B cell (primary cell): ENCODE data around the gene SLC38A10. TPM values are rescaled to one million over a fixed set of nuclear protein-coding genes. Genes with fewer than 3 reads are reported as not detected.

Experiments used
- ATAC-seq: fragments of 200-7000 bp; cut with Tn5 transposase; one replicate; pipeline ENCODE4 v1.10.0; 2021; ENCODE audit warnings: low read depth, mild to moderate bottlenecking, moderate number of reproducible peaks, moderate library complexity
- CTCF ChIA-PET: fragments of 350-600 bp; sonication (Branson Sonifier 250); formaldehyde crosslinking; loops from one replicate; lab custom pipeline; 2021; ENCODE audit warnings: antibody characterized with exemption, inconsistent platforms; lab: Charles Lee
- POLR2A ChIA-PET: fragments of 350-600 bp; sonication (Branson Sonifier 250); formaldehyde crosslinking; loops from one replicate; lab custom pipeline; 2021; ENCODE audit warnings: antibody characterized with exemption; lab: Charles Lee
- DNase-seq: peaks from one replicate; pipeline ENCODE4 v3.0.0; 2013
- H2AFZ ChIP-seq: 2 replicates; pipeline ENCODE4 v1.6.1; 2012; ENCODE audit warnings: mild to moderate bottlenecking, low read depth, low read length; ENCODE audit not compliant: insufficient read depth, poor library complexity, severe bottlenecking
- H3K27ac ChIP-seq, 2 donors: 1 replicate in 1 of 2; 2 replicates in 1 of 2; pipeline ENCODE4 v1.5.1; 2012 to 2013; ENCODE audit warnings: low read length in 2 of 2, mild to moderate bottlenecking in 2 of 2, moderate library complexity in 1 of 2
- H3K27me3 ChIP-seq, 4 experiments: fragments of 200-600 bp in 1 of 4; sonication (generic) in 1 of 4; replicated peaks in 1 of 4; 1 replicate in 2 of 4; 2 replicates in 2 of 4; pipeline versions ENCODE4 v1.6.1 to v1.7.0; 2013 to 2016; ENCODE audit warnings: low read length in 3 of 4, mild to moderate bottlenecking in 2 of 4, mixed read lengths in 1 of 4, moderate library complexity in 1 of 4; ENCODE audit not compliant: insufficient read depth in 4 of 4, control insufficient read depth in 3 of 4; ENCODE audit errors: control extremely low read depth in 1 of 4
- H3K36me3 ChIP-seq, 2 experiments: replicated peaks in 1 of 2; 1 replicate in 1 of 2; 2 replicates in 1 of 2; pipeline versions ENCODE4 v1.6.1 to v1.7.1; 2013; ENCODE audit warnings: low read length in 1 of 2; ENCODE audit not compliant: insufficient read depth in 2 of 2, control insufficient read depth in 1 of 2; ENCODE audit errors: control extremely low read depth in 1 of 2, extremely low read depth in 1 of 2
- H3K4me1 ChIP-seq, 2 donors: fragments of 200-600 bp in 1 of 2; sonication (generic) in 1 of 2; 1 replicate in 1 of 2; 2 replicates in 1 of 2; pipeline versions ENCODE4 v1.5.1 to v1.6.1; 2013 to 2017; ENCODE audit warnings: low read length in 2 of 2; ENCODE audit not compliant: control insufficient read depth in 2 of 2, insufficient read depth in 2 of 2
- H3K4me2 ChIP-seq: replicated peaks from 2 replicates; pipeline ENCODE3; 2012; ENCODE audit warnings: mild to moderate bottlenecking, low read depth, low read length; ENCODE audit not compliant: poor library complexity, severe bottlenecking
- H3K4me3 ChIP-seq, 5 experiments: fragments of 200-600 bp in 1 of 5; sonication (generic) in 1 of 5; 1 replicate in 3 of 5; 2 replicates in 2 of 5; pipeline versions ENCODE4 v1.5.1 to v1.7.0; 2011 to 2016; ENCODE audit warnings: low read length in 4 of 5, mild to moderate bottlenecking in 4 of 5, low read depth in 2 of 5, control low read depth in 1 of 5, moderate library complexity in 1 of 5; ENCODE audit not compliant: insufficient read depth in 1 of 5; ENCODE audit errors: control extremely low read depth in 1 of 5, extremely low read depth in 1 of 5
- H3K79me2 ChIP-seq: fragments of 200-600 bp; sonication (generic); one replicate; pipeline ENCODE4 v1.6.0; 2016; ENCODE audit warnings: low read length; ENCODE audit not compliant: control insufficient read depth, insufficient read depth
- H3K9ac ChIP-seq: fragments of 200-600 bp; sonication (generic); 2 replicates; pipeline ENCODE4 v1.6.1; 2017; ENCODE audit warnings: mild to moderate bottlenecking, low read length, moderate library complexity
- H3K9me3 ChIP-seq, 3 donors: one replicate each; pipeline versions ENCODE4 v1.6.1 to v1.7.1; 2013; ENCODE audit warnings: low read length in 2 of 3; ENCODE audit not compliant: control insufficient read depth in 2 of 3, insufficient read depth in 1 of 3; ENCODE audit errors: control extremely low read depth in 1 of 3
- H4K20me1 ChIP-seq: 2 replicates; pipeline ENCODE4 v1.6.0; 2012; ENCODE audit warnings: mild to moderate bottlenecking, low read length; ENCODE audit not compliant: insufficient read depth, control insufficient read depth, poor library complexity, severe bottlenecking
- H3K27ac Mint-ChIP-seq: one replicate; pipeline ENCODE4 v1.8.0; 2021; ENCODE audit warnings: mixed read lengths
- H3K27me3 Mint-ChIP-seq: one replicate; pipeline ENCODE4 v1.8.0; 2021; ENCODE audit warnings: mixed read lengths
- H3K4me1 Mint-ChIP-seq: one replicate; pipeline ENCODE4 v1.8.0; 2021; ENCODE audit warnings: mixed read lengths
- H3K4me3 Mint-ChIP-seq: one replicate; pipeline ENCODE4 v1.8.0; 2021; ENCODE audit warnings: mixed read lengths
- H3K9me3 Mint-ChIP-seq: one replicate; pipeline ENCODE4 v1.8.0; 2022; ENCODE audit warnings: mixed read lengths; ENCODE audit not compliant: insufficient read depth
- EZH2 ChIP-seq: IDR thresholded peaks from 2 replicates; pipeline ENCODE4 v1.6.1; 2012; ENCODE audit warnings: borderline replicate concordance, low read depth, mild to moderate bottlenecking, moderate library complexity, low read length; ENCODE audit not compliant: insufficient read depth, poor library complexity, severe bottlenecking
- WGBS: methylation state at CpG from one replicate; pipeline ENCODE4 v1.1.5; 2013; ENCODE audit warnings: missing lambda C conversion rate; ENCODE audit not compliant: insufficient coverage; 5-methylcytosine and 5-hydroxymethylcytosine counted together
- intact Hi-C: fragments of 100-400 bp; cut with micrococcal nuclease; formaldehyde crosslinking; loops from one replicate; pipeline ENCODE4 v1.10.0; 2022
- polyA plus RNA-seq: library from polyadenylated mRNA; depleted of rRNA; stranded (reverse); fragments of >200 nt; gene quantifications from 2 replicates; pipeline ENCODE4 v1.2.3, GENCODE V29; 2012
- total RNA-seq, 2 donors: library from RNA; stranded (reverse); fragments of 120-200 nt in 1 of 2; gene quantifications; 1 replicate in 1 of 2; 2 replicates in 1 of 2; pipeline versions ENCODE4 v1.2.3 to v1.2.4, GENCODE V29; 2013 to 2022
- TF ChIP-seq, protein P1 (sequence below): fragments of 200-600 bp; IDR thresholded peaks from one replicate; pipeline ENCODE4 v1.8.0; 2022; ENCODE audit warnings: antibody characterized with exemption, mild to moderate bottlenecking

Gene SLC38A10
- total and polyA plus RNA-seq, 2 donors (not counting 1 experiment from before 2014, with no cell fraction given): 76.1 to 104 TPM

DNA sequence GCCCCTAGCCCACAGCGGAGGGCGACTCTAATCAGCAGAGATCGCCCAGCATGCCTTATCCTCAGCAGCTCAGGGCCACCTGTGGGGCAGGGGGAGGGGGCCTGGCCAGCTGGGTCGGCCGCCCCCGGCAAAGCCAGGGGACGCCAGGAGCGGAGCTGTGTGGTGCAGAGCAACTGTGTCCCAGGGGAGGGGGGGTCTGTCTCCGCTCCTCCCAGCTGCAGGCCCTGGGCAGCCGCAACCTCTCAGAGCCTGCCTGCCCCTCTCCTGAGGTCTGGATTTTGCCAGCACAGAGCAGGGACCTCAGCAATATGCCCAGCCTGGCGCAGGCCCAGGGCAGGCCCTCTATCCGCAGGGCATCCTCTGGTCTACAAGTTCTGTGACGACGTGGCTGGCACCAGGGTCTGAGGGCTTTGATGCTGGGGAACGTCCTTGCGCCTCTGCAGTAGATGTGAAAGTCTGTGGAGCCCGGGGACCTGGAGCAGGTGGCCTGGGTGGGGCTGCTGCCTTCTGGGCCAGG, 36.5 kb upstream of the SLC38A10 start:
- no peaks in the 10 kb centered on the region for H3K79me2 ChIP-seq
- no peak overlapping the region for H3K4me3 Mint-ChIP-seq
- peaks cover 2% of the 10 kb centered on the region for H3K4me1 Mint-ChIP-seq
- ChIA-PET POLR2A (no interaction called here), CTCF (no interaction called here)
- H3K27ac ChIP-seq: no peak overlapping the region
- H3K4me3 ChIP-seq: no peak overlapping the region
- no peak for DNase-seq
- H3K4me2 ChIP-seq: no peak overlapping the region
- H3K9me3 Mint-ChIP-seq: no peaks in the 10 kb centered on the region
- ATAC-seq: no peak
- no peaks in the 10 kb centered on the region for H3K9me3 ChIP-seq
- H3K27me3 Mint-ChIP-seq: peaks cover 22% of the 10 kb centered on the region
- peaks cover 0 to 8% of the 10 kb centered on the region in 2 donors for H3K4me1 ChIP-seq
- no peaks in the 10 kb centered on the region for H4K20me1 ChIP-seq
- H3K27me3 ChIP-seq: peaks cover 0 to 22% (median 4%) of the 10 kb centered on the region in 4 experiments
- intact Hi-C loops: no loop called here
- H3K36me3 ChIP-seq: no peaks in the 10 kb centered on the region
- no peak overlapping the region for H3K27ac Mint-ChIP-seq
- WGBS: 62% methylated on average over 16 of the region's 17 CpGs
- no peak overlapping the region for H3K9ac ChIP-seq
- H2AFZ ChIP-seq: no peak overlapping the region
- no peak for TF ChIP-seq EZH2
- TF ChIP-seq, protein P1, sequence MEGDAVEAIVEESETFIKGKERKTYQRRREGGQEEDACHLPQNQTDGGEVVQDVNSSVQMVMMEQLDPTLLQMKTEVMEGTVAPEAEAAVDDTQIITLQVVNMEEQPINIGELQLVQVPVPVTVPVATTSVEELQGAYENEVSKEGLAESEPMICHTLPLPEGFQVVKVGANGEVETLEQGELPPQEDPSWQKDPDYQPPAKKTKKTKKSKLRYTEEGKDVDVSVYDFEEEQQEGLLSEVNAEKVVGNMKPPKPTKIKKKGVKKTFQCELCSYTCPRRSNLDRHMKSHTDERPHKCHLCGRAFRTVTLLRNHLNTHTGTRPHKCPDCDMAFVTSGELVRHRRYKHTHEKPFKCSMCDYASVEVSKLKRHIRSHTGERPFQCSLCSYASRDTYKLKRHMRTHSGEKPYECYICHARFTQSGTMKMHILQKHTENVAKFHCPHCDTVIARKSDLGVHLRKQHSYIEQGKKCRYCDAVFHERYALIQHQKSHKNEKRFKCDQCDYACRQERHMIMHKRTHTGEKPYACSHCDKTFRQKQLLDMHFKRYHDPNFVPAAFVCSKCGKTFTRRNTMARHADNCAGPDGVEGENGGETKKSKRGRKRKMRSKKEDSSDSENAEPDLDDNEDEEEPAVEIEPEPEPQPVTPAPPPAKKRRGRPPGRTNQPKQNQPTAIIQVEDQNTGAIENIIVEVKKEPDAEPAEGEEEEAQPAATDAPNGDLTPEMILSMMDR: no peak

DNA sequence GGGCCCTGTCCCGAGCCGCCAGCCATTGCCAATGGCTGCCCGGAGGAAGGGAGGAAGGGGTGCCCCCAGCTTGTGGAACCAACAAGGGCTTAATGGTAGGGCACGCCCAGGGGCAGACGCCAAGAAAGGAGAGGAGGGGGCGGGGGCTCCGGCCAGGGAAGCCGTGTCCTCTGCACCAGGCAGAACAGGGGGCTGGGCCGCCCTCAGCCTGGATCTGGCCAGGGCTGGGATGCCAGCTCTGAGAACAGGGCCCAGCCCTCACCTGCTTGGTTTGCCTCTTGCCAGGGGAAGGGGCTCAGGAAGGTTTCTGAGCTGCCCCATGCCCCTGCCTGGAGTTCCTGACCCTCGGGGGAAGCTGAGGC, 35.8 kb upstream of the SLC38A10 start:
- POLR2A ChIA-PET: no interaction called here
- no peaks in the 10 kb centered on the region for H4K20me1 ChIP-seq
- H3K4me3 Mint-ChIP-seq: no peak overlapping the region
- peaks cover 22% of the 10 kb centered on the region for H3K27me3 Mint-ChIP-seq
- peaks cover 0 to 22% (median 2%) of the 10 kb centered on the region in 4 experiments for H3K27me3 ChIP-seq
- ATAC-seq (no peak), DNase-seq (no peak)
- intact Hi-C loops: no loop called here
- no peak overlapping the region for H3K27ac ChIP-seq
- CTCF ChIA-PET: no interaction called here
- H3K9ac ChIP-seq: no peak overlapping the region
- H3K9me3 ChIP-seq: no peaks in the 10 kb centered on the region
- no peak overlapping the region for H3K27ac Mint-ChIP-seq
- WGBS: 89% methylated on average over 10 of the region's 10 CpGs
- H3K9me3 Mint-ChIP-seq: no peaks in the 10 kb centered on the region
- H2AFZ ChIP-seq: no peak overlapping the region
- H3K36me3 ChIP-seq: no peaks in the 10 kb centered on the region
- peaks cover 2% of the 10 kb centered on the region for H3K4me1 Mint-ChIP-seq
- no peak overlapping the region for H3K4me2 ChIP-seq
- H3K79me2 ChIP-seq: no peaks in the 10 kb centered on the region
- TF ChIP-seq, protein P1: no peak
- TF ChIP-seq EZH2: no peak
- H3K4me1 ChIP-seq: peaks cover 0 to 8% of the 10 kb centered on the region in 2 donors
- H3K4me3 ChIP-seq: no peak overlapping the region
